D721Med (cell line): Measurements from ENCODE around the gene ACACA.

Experiments
- DNase-seq: peaks from one replicate; pipeline ENCODE4 v3.0.0; 2011; ENCODE audit warnings: low spot score; ENCODE audit not compliant: insufficient read length
- FAIRE-seq: peaks from 2 replicates; lab custom pipeline; 2011; peaks lifted over from hg19 to GRCh38; lab: Jason Lieb, UNC
- CTCF ChIP-seq: IDR thresholded peaks from 2 replicates; pipeline ENCODE4 v1.5.1; 2012; ENCODE audit warnings: mild to moderate bottlenecking, control low read depth; ENCODE audit not compliant: insufficient read depth; ENCODE audit errors: missing control alignments

ACACA gene

GRCh38 chr17:37301288-37301687 is 105.3 kb downstream of the ACACA start:
- DNase-seq, result no peak
- FAIRE-seq, result no peak
- TF ChIP-seq CTCF, result no peak

- TF ChIP-seq CTCF, result no peak
- FAIRE-seq (no peak), DNase-seq (no peak)
Measured at GRCh38 chr17:37300683-37301082, 106.0 kb downstream of the ACACA start.

GRCh38 chr17:37299257-37299980 is 107.2 kb downstream of the ACACA start:
- no peak for DNase-seq
- no peak for FAIRE-seq
- TF ChIP-seq CTCF, result no peak

- DNase-seq, result no peak
- no peak for TF ChIP-seq CTCF
- no peak for FAIRE-seq
Measured at GRCh38 chr17:37295888-37296287, 110.7 kb downstream of the ACACA start.

GRCh38 chr17:37294888-37295287 is 111.7 kb downstream of the ACACA start:
- no peak for DNase-seq
- no peak for TF ChIP-seq CTCF
- no peak for FAIRE-seq

- FAIRE-seq (no peak), DNase-seq (no peak)
- no peak for TF ChIP-seq CTCF
Measured at GRCh38 chr17:37293770-37294169, 112.9 kb downstream of the ACACA start.

- no peak for TF ChIP-seq CTCF
- FAIRE-seq (no peak), DNase-seq (no peak)
Measured at GRCh38 chr17:37292429-37293139, 114.1 kb downstream of the ACACA start.
